H9 (cell line): ENCODE data around the gene USP27X. TPM values are rescaled to one million over a fixed set of nuclear protein-coding genes. Genes with fewer than 3 reads are reported as not detected.

Source experiments
- DNase-seq: peaks from one replicate; pipeline ENCODE4 v3.0.0-alpha.2; 2017
- H2AFZ ChIP-seq: one replicate; pipeline ENCODE4 v1.6.1; 2013; ENCODE audit warnings: mild to moderate bottlenecking, low read length, control low read depth, moderate library complexity
- H2AK5ac ChIP-seq: 2 replicates; pipeline ENCODE4 v1.6.1; 2013; ENCODE audit warnings: low read length, control low read depth, mixed read lengths; ENCODE audit not compliant: insufficient read length
- H2BK120ac ChIP-seq: one replicate; pipeline ENCODE4 v1.6.1; 2013; ENCODE audit warnings: low read depth, mild to moderate bottlenecking, low read length, control low read depth, inconsistent platforms; ENCODE audit not compliant: poor library complexity, severe bottlenecking
- H2BK12ac ChIP-seq: 2 replicates; pipeline ENCODE4 v1.6.1; 2013; ENCODE audit warnings: low read length, control low read depth, mixed read lengths, low read depth; ENCODE audit not compliant: insufficient read length
- H2BK15ac ChIP-seq: 2 replicates; pipeline ENCODE4 v1.6.1; 2013; ENCODE audit warnings: low read depth, low read length, control low read depth
- H2BK20ac ChIP-seq: one replicate; pipeline ENCODE4 v1.6.1; 2013; ENCODE audit warnings: low read depth, mild to moderate bottlenecking, low read length, control low read depth, inconsistent platforms; ENCODE audit not compliant: poor library complexity, severe bottlenecking
- H2BK5ac ChIP-seq: 2 replicates; pipeline ENCODE4 v1.6.1; 2013; ENCODE audit warnings: low read length, control low read depth, mixed read lengths; ENCODE audit not compliant: insufficient read length
- H3K14ac ChIP-seq: 2 replicates; pipeline ENCODE4 v1.6.1; 2013; ENCODE audit warnings: low read length, control low read depth; ENCODE audit not compliant: insufficient read depth
- H3K18ac ChIP-seq: 2 replicates; pipeline ENCODE4 v1.6.1; 2013; ENCODE audit warnings: low read depth, mild to moderate bottlenecking, mixed read lengths, low read length, control low read depth; ENCODE audit not compliant: insufficient read length
- H3K23ac ChIP-seq: 2 replicates; pipeline ENCODE4 v1.6.1; 2013; ENCODE audit warnings: low read length, control low read depth, mixed read lengths, low read depth; ENCODE audit not compliant: insufficient read length
- H3K23me2 ChIP-seq: 2 replicates; pipeline ENCODE4 v1.6.1; 2013; ENCODE audit warnings: low read depth, mild to moderate bottlenecking, mixed read lengths, low read length, control low read depth; ENCODE audit not compliant: insufficient read length, poor library complexity, severe bottlenecking
- H3K27ac ChIP-seq: 2 replicates; pipeline ENCODE4 v1.5.1; 2013; ENCODE audit warnings: low read length, control low read depth, mixed read lengths, low read depth; ENCODE audit not compliant: insufficient read length
- H3K27me3 ChIP-seq: 2 replicates; pipeline ENCODE4 v1.6.1; 2013; ENCODE audit warnings: low read length, control low read depth, inconsistent platforms; ENCODE audit not compliant: insufficient read depth
- H3K4ac ChIP-seq: 2 replicates; pipeline ENCODE4 v1.6.1; 2013; ENCODE audit warnings: low read depth, mild to moderate bottlenecking, control low read depth, inconsistent platforms, low read length, moderate library complexity
- H3K4me1 ChIP-seq: 2 replicates; pipeline ENCODE4 v1.6.1; 2013; ENCODE audit warnings: low read length, control low read depth, inconsistent platforms; ENCODE audit not compliant: insufficient read depth
- H3K4me2 ChIP-seq: 2 replicates; pipeline ENCODE4 v1.6.1; 2013; ENCODE audit warnings: low read length, control low read depth, mixed read lengths; ENCODE audit not compliant: insufficient read length, insufficient read depth
- H3K56ac ChIP-seq: 2 replicates; pipeline ENCODE4 v1.6.1; 2013; ENCODE audit warnings: low read depth, mild to moderate bottlenecking, mixed read lengths, low read length, control low read depth; ENCODE audit not compliant: insufficient read length
- H3K79me1 ChIP-seq: 2 replicates; pipeline ENCODE4 v1.6.1; 2013; ENCODE audit warnings: low read depth, mild to moderate bottlenecking, moderate library complexity, low read length, control low read depth, inconsistent platforms; ENCODE audit not compliant: insufficient read depth, poor library complexity, severe bottlenecking
- H3K79me2 ChIP-seq: 2 replicates; pipeline ENCODE4 v1.6.1; 2013; ENCODE audit warnings: low read length, control low read depth, inconsistent platforms; ENCODE audit not compliant: insufficient read depth
- H3K9ac ChIP-seq: 2 replicates; pipeline ENCODE4 v1.6.1; 2013; ENCODE audit warnings: low read length, control low read depth, mixed read lengths; ENCODE audit not compliant: insufficient read length; ENCODE audit errors: extremely low read depth
- H3K9me3 ChIP-seq: one replicate; pipeline ENCODE4 v1.6.1; 2013; ENCODE audit warnings: low read depth, low read length, inconsistent platforms; ENCODE audit not compliant: control insufficient read depth
- H3T11ph ChIP-seq: one replicate; pipeline ENCODE4 v1.6.1; 2013; ENCODE audit warnings: mild to moderate bottlenecking, low read length, control low read depth, inconsistent platforms
- H4K20me1 ChIP-seq: one replicate; pipeline ENCODE4 v1.6.1; 2013; ENCODE audit not compliant: control insufficient read depth, insufficient read length, insufficient read depth
- H4K5ac ChIP-seq: 2 replicates; pipeline ENCODE4 v1.6.1; 2013; ENCODE audit warnings: low read depth, mild to moderate bottlenecking, mixed read lengths, low read length, control low read depth; ENCODE audit not compliant: insufficient read length
- H4K8ac ChIP-seq: replicated peaks from 2 replicates; pipeline ENCODE4 v1.6.1; 2013; ENCODE audit warnings: low read length, control low read depth, mixed read lengths, low read depth; ENCODE audit not compliant: insufficient read length
- H4K91ac ChIP-seq: 2 replicates; pipeline ENCODE4 v1.6.1; 2013; ENCODE audit warnings: low read depth, mild to moderate bottlenecking, moderate library complexity, mixed read lengths, low read length, control low read depth; ENCODE audit not compliant: insufficient read length
- H3K27ac Mint-ChIP-seq, 3 experiments: 2 replicates in 2 of 3; 3 replicates in 1 of 3; pipeline ENCODE4 v1.8.0; 2020 to 2021; ENCODE audit warnings: mixed read lengths in 3 of 3, mild to moderate bottlenecking in 1 of 3, moderate library complexity in 1 of 3
- H3K27me3 Mint-ChIP-seq: 2 replicates; pipeline ENCODE4 v1.8.0; 2021; ENCODE audit warnings: low read depth, mild to moderate bottlenecking, moderate library complexity, mixed read lengths
- H3K36me3 Mint-ChIP-seq, 3 experiments: 2 replicates in 2 of 3; 3 replicates in 1 of 3; pipeline ENCODE4 v1.8.0; 2020 to 2021; ENCODE audit warnings: low read depth in 3 of 3, mixed read lengths in 3 of 3; ENCODE audit not compliant: insufficient read depth in 1 of 3
- H3K4me1 Mint-ChIP-seq, 2 experiments: 2 replicates each; pipeline ENCODE4 v1.8.0; 2020; ENCODE audit warnings: mixed read lengths in 2 of 2
- H3K4me3 Mint-ChIP-seq, 2 experiments: 2 replicates in 1 of 2; 3 replicates in 1 of 2; pipeline ENCODE4 v1.8.0; 2020 to 2021; ENCODE audit warnings: mild to moderate bottlenecking in 2 of 2, mixed read lengths in 2 of 2, moderate library complexity in 1 of 2
- H3K9me3 Mint-ChIP-seq, 2 experiments: 2 replicates in 1 of 2; 3 replicates in 1 of 2; pipeline ENCODE4 v1.8.0; 2020; ENCODE audit warnings: mild to moderate bottlenecking in 2 of 2, mixed read lengths in 2 of 2, moderate library complexity in 1 of 2
- WGBS: extraction: QIAGEN DNeasy Blood & Tissue Kit; methylation state at CpG from one replicate; pipeline ENCODE4 v1.1.7; 2013; ENCODE audit warnings: missing lambda C conversion rate, low lambda C conversion rate, mixed read lengths; ENCODE audit not compliant: insufficient read length; ENCODE audit errors: extremely low coverage; 5-methylcytosine and 5-hydroxymethylcytosine counted together
- total RNA-seq: library from RNA; stranded (reverse); gene quantifications from 2 replicates; pipeline ENCODE4 v1.2.1, GENCODE V29; 2021
- TF ChIP-seq, protein P1 (sequence below): fragments of 200-600 bp; sonication (generic); conservative IDR thresholded peaks from 3 replicates; pipeline ENCODE4 v1.8.0; 2021; ENCODE audit warnings: antibody characterized with exemption, mild to moderate bottlenecking

Gene USP27X
- total RNA-seq, 1 experiment from 2014 or later: 5.7 TPM

DNA sequence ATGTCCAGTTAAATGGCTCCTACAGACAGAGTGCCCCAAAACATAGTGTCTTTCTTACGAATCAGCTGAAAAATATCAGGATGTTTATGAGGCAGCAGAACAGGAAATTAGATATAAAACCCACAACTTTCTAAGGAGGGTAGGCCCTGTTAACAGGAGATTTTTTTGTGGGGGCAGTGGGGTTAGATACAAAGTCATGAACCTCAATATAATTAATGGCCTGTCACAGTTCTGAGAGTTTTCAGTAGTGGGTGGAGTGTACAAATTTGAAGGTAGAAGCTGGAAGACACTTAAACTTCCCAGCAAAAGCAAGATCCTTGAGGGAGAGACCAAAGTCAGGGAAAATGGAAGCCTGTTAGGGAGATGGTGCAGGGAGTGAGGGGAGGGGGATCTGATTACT is 32.8 kb upstream of the USP27X start:
- Histone ChIP-seq H2BK5ac (no peak overlapping the region), H3K79me1 (no peaks in the 10 kb centered on the region), H3K23ac (no peak overlapping the region), H3K27ac (no peak overlapping the region), H3K27me3 (no peaks in the 10 kb centered on the region), H3K23me2 (no peaks in the 10 kb centered on the region), H2BK120ac (no peak overlapping the region), H2BK15ac (no peak overlapping the region), H2AK5ac (no peak overlapping the region), H3K4me2 (no peak overlapping the region), H3K18ac (no peak overlapping the region), H4K8ac (no peak overlapping the region), H3K14ac (no peak overlapping the region), H3T11ph (no peak overlapping the region), H3K4me1 (no peaks in the 10 kb centered on the region), H3K9me3 (peaks cover 39% of the 10 kb centered on the region), H2BK12ac (no peak overlapping the region), H2BK20ac (no peak overlapping the region), H3K56ac (no peak overlapping the region), H4K91ac (no peak overlapping the region), H3K79me2 (no peaks in the 10 kb centered on the region), H4K5ac (no peak overlapping the region), H2AFZ (no peak overlapping the region), H3K9ac (no peak overlapping the region), H3K4ac (no peak overlapping the region), H4K20me1 (no peaks in the 10 kb centered on the region)
- Mint-ChIP-seq H3K4me1 (no peaks in the 10 kb centered on the region), H3K4me3 (no peak overlapping the region), H3K27me3 (no peaks in the 10 kb centered on the region; the same call in 1 of the 2 replicates), H3K36me3 (no peaks in the 10 kb centered on the region; a peak in 1 of 7 replicates), H3K9me3 (peaks cover 74 to 84% of the 10 kb centered on the region in 2 experiments), H3K27ac (no peak overlapping the region)
- DNase-seq: no peak
- TF ChIP-seq, protein P1, sequence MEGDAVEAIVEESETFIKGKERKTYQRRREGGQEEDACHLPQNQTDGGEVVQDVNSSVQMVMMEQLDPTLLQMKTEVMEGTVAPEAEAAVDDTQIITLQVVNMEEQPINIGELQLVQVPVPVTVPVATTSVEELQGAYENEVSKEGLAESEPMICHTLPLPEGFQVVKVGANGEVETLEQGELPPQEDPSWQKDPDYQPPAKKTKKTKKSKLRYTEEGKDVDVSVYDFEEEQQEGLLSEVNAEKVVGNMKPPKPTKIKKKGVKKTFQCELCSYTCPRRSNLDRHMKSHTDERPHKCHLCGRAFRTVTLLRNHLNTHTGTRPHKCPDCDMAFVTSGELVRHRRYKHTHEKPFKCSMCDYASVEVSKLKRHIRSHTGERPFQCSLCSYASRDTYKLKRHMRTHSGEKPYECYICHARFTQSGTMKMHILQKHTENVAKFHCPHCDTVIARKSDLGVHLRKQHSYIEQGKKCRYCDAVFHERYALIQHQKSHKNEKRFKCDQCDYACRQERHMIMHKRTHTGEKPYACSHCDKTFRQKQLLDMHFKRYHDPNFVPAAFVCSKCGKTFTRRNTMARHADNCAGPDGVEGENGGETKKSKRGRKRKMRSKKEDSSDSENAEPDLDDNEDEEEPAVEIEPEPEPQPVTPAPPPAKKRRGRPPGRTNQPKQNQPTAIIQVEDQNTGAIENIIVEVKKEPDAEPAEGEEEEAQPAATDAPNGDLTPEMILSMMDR: no peak
- WGBS: no CpG with 5 or more reads among the region's 1 CpG
